A549 treated with CORT108297 at 1 μM for 4 hours (cell line): ENCODE results near the gene PPP4R4. TPM values are rescaled to one million over a fixed set of nuclear protein-coding genes. Genes with fewer than 3 reads are reported as not detected.

ENCODE experiments used
- total RNA-seq: library from RNA; stranded (reverse); fragments of 200-300 nt; extraction: Qiagen RNA extraction; gene quantifications from 5 replicates; pipeline ENCODE4 v1.2.3, GENCODE V29; 2022

The PPP4R4 gene, protein sequence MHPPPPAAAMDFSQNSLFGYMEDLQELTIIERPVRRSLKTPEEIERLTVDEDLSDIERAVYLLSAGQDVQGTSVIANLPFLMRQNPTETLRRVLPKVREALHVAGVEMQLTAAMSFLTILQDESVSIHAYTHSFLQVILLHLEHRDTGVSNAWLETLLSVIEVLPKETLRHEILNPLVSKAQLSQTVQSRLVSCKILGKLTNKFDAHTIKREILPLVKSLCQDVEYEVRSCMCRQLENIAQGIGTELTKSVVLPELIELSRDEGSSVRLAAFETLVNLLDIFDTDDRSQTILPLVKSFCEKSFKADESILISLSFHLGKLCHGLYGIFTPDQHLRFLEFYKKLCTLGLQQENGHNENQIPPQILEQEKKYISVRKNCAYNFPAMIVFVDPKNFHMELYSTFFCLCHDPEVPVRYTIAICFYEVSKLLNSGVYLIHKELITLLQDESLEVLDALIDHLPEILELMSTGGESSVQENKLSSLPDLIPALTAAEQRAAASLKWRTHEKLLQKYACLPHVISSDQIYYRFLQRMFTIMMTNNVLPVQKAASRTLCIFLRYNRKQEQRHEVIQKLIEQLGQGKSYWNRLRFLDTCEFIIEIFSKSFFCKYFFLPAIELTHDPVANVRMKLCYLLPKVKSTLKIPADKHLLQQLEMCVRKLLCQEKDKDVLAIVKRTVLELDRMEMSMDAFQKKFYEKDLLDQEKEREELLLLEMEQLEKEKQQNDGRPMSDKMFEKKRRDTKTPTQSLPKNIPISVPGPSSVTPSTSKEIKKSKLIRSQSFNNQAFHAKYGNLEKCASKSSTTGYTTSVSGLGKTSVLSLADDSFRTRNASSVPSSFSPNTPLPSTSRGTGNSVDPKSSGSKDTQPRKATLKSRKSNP
- 0.17 to 0.40 TPM (median 0.29 TPM) in 5 replicates for total RNA-seq

DNA sequence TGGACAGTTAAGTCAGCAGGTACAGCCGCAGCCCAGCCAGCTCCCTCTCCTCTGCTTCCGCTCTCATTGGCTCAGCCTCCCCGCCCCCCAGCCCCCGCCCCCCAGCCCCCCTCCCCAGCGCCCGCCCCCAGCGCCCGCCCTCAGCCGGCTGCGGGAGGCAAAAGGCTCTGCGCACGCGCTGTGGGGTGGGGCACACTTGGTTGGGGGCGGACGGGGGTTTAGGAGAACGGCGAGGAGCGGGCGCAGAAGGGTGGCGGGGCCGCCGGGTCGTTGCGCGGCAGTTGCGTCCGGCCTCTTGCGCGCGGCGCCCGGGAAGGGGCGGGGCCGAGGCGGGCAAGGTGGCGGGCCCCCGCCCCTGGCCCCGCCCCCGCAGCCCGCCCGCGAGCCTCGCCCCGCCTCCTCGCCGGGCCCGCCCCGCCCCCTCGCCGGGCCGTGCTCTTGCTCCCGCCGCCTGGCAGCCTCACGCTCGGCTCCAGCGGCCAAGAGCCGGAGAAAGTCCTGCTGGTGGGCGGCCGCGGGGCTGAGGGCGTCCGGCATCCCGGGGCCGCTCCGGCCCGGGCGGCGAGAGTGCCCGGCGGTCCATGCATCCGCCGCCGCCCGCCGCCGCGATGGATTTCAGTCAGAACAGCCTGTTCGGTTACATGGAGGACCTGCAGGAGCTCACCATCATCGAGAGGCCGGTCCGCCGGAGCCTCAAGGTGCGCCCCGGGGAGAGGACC, at the start of gene PPP4R4:
Gene PPP4R4 (plus strand): TSS at position 438 of the 719 bp plus-strand sequence. CDS start 144 bp downstream, at position 582.

DNA sequence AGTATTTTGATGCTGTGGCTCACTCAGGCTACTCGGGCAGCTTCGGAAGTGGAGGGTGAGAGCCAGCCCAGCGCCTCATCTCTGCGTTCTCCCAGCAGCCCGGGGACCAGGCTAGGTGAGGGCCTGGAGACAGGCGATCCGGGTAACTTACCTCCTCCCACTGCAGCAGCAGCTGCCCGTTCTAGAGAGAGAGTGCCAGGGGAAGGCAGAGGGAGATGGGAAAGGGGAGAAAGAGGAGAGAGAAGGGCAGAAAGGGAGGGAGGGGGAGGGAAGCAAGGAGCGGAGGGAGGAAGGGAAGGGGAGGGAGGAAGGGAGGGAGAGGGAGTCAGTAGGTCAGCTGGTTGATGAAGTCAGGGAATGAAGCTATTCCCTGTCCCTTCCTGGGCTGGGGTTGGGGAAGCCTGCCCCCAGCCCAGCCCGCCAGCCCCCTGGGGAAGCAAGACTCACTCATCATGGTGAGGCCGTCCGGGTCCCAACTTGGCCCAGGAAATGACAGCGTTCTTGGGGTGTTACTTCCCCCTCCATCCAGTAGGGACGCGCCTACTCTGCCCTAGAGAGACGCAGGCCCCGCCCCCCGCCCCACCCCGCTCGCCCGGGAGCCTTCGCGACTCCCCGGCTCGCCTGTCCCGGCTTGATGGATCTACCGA, 44.9 kb upstream of the PPP4R4 start, which contains the start of gene IFI27L2:
Gene IFI27L2 (minus strand): TSS at position 494 of the 647 bp plus-strand sequence. CDS start 40 bp downstream, at position 454.

DNA sequence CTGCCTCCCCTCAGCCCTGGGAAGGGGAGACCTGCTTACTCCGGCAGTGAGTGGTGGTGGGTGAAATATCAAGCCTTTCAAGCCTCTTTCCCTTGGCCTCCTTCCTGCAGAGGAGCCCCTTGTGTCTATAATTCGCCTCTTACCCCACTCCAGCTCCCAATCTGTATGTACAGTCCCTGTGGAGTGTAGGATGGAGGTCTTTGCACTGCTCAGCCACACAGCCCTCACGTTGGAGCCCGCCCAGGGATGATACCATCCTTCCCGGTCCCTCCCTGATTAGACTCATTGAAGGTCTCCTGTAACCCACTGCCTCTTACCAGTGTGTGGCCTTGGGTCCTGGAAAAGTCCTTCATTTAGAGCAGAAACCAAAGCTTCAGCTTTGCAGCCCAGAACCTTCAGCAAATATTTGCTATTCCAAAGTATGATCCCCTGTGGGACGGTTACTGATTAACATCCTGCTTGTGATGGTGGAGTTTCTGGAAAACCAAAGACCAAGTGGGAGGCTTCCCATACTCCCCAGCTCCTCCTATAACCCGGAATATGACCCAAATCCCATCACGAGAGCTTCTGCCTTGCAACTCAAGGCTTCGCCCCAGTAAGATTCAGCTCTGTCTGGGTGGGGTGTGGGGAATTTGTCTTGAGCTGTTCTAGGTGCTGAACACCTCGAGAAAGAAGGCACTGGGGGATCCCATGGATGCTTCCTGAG, 118.9 kb downstream of the PPP4R4 start, which contains the start of gene SERPINA10:
Gene SERPINA10 (minus strand): TSS at position 397 of the 706 bp plus-strand sequence. CDS start 2,675 bp downstream, outside the sequence.

DNA sequence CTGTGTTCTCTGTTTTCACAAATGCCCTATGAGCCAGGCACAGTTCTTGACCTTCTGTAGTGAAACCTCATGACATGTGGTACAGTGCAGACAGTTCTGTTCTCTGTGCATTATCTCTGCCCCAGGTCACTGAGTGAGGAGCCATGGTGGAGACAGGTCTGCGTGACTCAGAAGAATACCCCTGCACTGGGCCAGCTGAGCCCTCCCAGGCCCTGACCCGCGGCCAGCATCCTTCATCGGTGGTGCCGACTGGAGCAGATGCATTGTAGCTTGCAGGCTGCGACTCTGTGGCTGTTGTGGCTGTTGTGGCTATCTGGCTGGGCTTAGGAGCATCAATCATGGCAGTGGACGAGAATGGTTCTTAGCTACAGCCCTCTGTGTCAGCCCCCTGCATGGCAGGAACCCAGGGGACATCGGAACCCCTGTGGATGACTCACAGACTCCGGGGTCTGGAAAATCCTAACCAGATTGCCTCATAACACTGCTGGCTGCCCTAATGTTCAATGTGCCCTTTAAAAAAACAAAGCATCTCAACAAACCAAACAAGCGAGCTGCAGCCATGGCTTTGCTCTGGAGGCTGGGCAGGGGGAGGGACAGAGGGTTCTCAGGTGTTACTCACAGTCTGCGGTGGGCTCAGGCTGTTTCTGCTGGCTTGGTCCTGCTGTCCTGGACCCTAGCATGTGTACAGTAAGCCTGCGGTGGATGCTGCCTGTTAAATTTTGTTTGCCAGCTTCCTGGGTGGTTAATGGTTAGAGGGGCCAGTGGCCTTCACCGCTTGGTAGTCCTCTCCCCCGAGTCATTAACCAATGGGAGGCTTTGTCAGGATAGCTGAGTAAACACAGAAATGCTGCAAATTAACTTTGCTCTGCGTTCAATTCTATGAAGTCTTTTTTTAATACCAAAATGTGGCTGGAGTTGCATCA, 148.8 kb downstream of the PPP4R4 start, which contains the start of gene SERPINA6:
Gene SERPINA6 (minus strand): TSS at position 689 of the 923 bp plus-strand sequence. CDS start 8,688 bp downstream, outside the sequence.

Other genes starting within 250 kb of the PPP4R4 start
- not detected in 5 replicates for gene FAM181A, start 247.0 kb upstream of the PPP4R4 start, total RNA-seq
- gene ASB2, start 197.8 kb upstream of the PPP4R4 start, total RNA-seq = 1.3 to 3.5 TPM (median 1.8 TPM) in 5 replicates
- not detected in 5 replicates for gene CCDC197, start 177.0 kb upstream of the PPP4R4 start, total RNA-seq
- gene OTUB2, start 148.0 kb upstream of the PPP4R4 start, total RNA-seq = 3.8 to 6.0 TPM (median 4.2 TPM) in 5 replicates
- gene DDX24, start 93.1 kb upstream of the PPP4R4 start, total RNA-seq = 175 to 182 TPM (median 177 TPM) in 5 replicates
- gene IFI27L1, start 93.0 kb upstream of the PPP4R4 start, total RNA-seq = 16.9 to 20.5 TPM (median 20.0 TPM) in 5 replicates
- 0.89 to 1.9 TPM (median 1.6 TPM) in 5 replicates for gene IFI27, start 63.6 kb upstream of the PPP4R4 start, total RNA-seq
- gene IFI27L2, start 44.7 kb upstream of the PPP4R4 start, total RNA-seq = 55.5 to 65.5 TPM (median 57.6 TPM) in 5 replicates
- gene SERPINA10, start 118.9 kb downstream of the PPP4R4 start, total RNA-seq = 0.02 to 0.04 TPM in 2 of 5 replicates, not detected in the others
- 0.63 to 1.1 TPM (median 0.95 TPM) in 5 replicates for gene SERPINA6, start 149.0 kb downstream of the PPP4R4 start, total RNA-seq
- gene SERPINA2, start 192.4 kb downstream of the PPP4R4 start, total RNA-seq = not detected in 5 replicates
- 0.54 to 0.88 TPM (median 0.67 TPM) in 5 replicates for gene SERPINA1, start 214.3 kb downstream of the PPP4R4 start, total RNA-seq